HepG2 (cell line): ENCODE measurements around the gene KPNB1. TPM values are rescaled to one million over a fixed set of nuclear protein-coding genes. Genes with fewer than 3 reads are reported as not detected.

Experiments
- CAMTA2 ChIP-seq: sonication (generic); formaldehyde crosslinking; IDR thresholded peaks from 2 replicates; pipeline ENCODE4 v1.4.0; 2020; ENCODE audit warnings: mild to moderate bottlenecking, missing genetic modification reagents, borderline replicate concordance
- KMT2B ChIP-seq: IDR thresholded peaks from 2 replicates; pipeline ENCODE4 v1.6.1; 2016; ENCODE audit warnings: missing genetic modification reagents, missing compliant biosample characterization
- MED13 ChIP-seq: sonication (generic); formaldehyde crosslinking; IDR thresholded peaks from 2 replicates; pipeline ENCODE4 v1.5.0; 2020; ENCODE audit warnings: missing genetic modification reagents
- PHB2 ChIP-seq: fragments of 450-650 bp; IDR thresholded peaks from 2 replicates; pipeline ENCODE4 v1.6.1; 2018; ENCODE audit not compliant: partially characterized antibody
- SMARCE1 ChIP-seq: fragments of 450-650 bp; IDR thresholded peaks from 2 replicates; pipeline ENCODE4 v1.6.1; 2017; ENCODE audit warnings: borderline replicate concordance
- ZNF432 ChIP-seq: sonication (generic); formaldehyde crosslinking; IDR thresholded peaks from 2 replicates; pipeline ENCODE4 v1.5.0; 2020; ENCODE audit warnings: missing genetic modification reagents, mild to moderate bottlenecking, borderline replicate concordance
- ZNF605 ChIP-seq: sonication (generic); formaldehyde crosslinking; IDR thresholded peaks from 2 replicates; pipeline ENCODE4 v1.8.0; 2022; ENCODE audit warnings: mild to moderate bottlenecking, missing genetic modification reagents
- ZNF670 ChIP-seq: sonication (generic); formaldehyde crosslinking; IDR thresholded peaks from 2 replicates; pipeline ENCODE4 v1.8.0; 2022; ENCODE audit warnings: mild to moderate bottlenecking, missing genetic modification reagents, borderline replicate concordance
- ZNF850 ChIP-seq: sonication (generic); formaldehyde crosslinking; conservative IDR thresholded peaks from 2 replicates; pipeline ENCODE4 v1.9.0; 2021; ENCODE audit warnings: mild to moderate bottlenecking, missing genetic modification reagents
- ZSCAN9 ChIP-seq: IDR thresholded peaks from 2 replicates; pipeline ENCODE4 v1.6.1; 2016; ENCODE audit warnings: borderline replicate concordance
- polyA plus RNA-seq, 8 experiments: library from polyadenylated mRNA; depleted of rRNA in 3 of 8; stranded (reverse) in 7 of 8; unstranded in 1 of 8; fragments of >200 nt; fragmentation: Illumina TruSeq in 4 of 8; extraction: Trizol in 4 of 8; gene quantifications; 2 replicates each; pipeline versions ENCODE4 v1.2.1 to v1.2.3, GENCODE V29; 2011 to 2016; ENCODE audit warnings: low read depth in 4 of 8, missing spikeins in 1 of 8, mixed read lengths in 1 of 8; ENCODE audit not compliant: insufficient read depth in 1 of 8
- total RNA-seq, 5 experiments: library from RNA; depleted of rRNA; stranded (reverse); fragments of >200 nt; fragmentation: Illumina TruSeq; extraction: Trizol; gene quantifications; 2 replicates each; pipeline ENCODE4 v1.2.3, GENCODE V29; 2016; ENCODE audit warnings: low read depth in 1 of 5
- TF ChIP-seq, protein P1 (sequence below): sonication (generic); formaldehyde crosslinking; IDR thresholded peaks from 2 replicates; pipeline ENCODE4 v1.9.0; 2021; ENCODE audit warnings: missing genetic modification reagents, mild to moderate bottlenecking, borderline replicate concordance
- TF ChIP-seq, protein P2 (sequence below): IDR thresholded peaks from 2 replicates; pipeline ENCODE4 v1.6.1; 2016; ENCODE audit warnings: low read depth, borderline replicate concordance
- TF ChIP-seq, protein P3 (sequence below): sonication (generic); formaldehyde crosslinking; IDR thresholded peaks from 2 replicates; pipeline ENCODE4 v1.4.0; 2020; ENCODE audit warnings: mild to moderate bottlenecking, missing genetic modification reagents

The KPNB1 gene
- total and polyA plus RNA-seq, 2 of the 13 experiments (the other 11 are each of a cell fraction or from before 2014, with no cell fraction given), result 164 to 424 TPM

- TF ChIP-seq, protein P1, sequence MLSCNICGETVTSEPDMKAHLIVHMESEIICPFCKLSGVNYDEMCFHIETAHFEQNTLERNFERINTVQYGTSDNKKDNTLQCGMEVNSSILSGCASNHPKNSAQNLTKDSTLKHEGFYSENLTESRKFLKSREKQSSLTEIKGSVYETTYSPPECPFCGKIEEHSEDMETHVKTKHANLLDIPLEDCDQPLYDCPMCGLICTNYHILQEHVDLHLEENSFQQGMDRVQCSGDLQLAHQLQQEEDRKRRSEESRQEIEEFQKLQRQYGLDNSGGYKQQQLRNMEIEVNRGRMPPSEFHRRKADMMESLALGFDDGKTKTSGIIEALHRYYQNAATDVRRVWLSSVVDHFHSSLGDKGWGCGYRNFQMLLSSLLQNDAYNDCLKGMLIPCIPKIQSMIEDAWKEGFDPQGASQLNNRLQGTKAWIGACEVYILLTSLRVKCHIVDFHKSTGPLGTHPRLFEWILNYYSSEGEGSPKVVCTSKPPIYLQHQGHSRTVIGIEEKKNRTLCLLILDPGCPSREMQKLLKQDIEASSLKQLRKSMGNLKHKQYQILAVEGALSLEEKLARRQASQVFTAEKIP (CRISPR knock-in tag), result no peak
- TF ChIP-seq ZNF850 (CRISPR knock-in tag) (no peak), ZNF432 (CRISPR knock-in tag) (no peak), CAMTA2 (CRISPR knock-in tag) (no peak), ZNF670 (CRISPR knock-in tag) (no peak), PHB2 (no peak), KMT2B (no peak), SMARCE1 (no peak), ZNF605 (CRISPR knock-in tag) (no peak), ZSCAN9 (CRISPR knock-in tag) (no peak), MED13 (CRISPR knock-in tag) (no peak)
- TF ChIP-seq, protein P2, sequence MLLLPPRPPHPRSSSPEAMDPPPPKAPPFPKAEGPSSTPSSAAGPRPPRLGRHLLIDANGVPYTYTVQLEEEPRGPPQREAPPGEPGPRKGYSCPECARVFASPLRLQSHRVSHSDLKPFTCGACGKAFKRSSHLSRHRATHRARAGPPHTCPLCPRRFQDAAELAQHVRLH, result no peak
- TF ChIP-seq, protein P3, sequence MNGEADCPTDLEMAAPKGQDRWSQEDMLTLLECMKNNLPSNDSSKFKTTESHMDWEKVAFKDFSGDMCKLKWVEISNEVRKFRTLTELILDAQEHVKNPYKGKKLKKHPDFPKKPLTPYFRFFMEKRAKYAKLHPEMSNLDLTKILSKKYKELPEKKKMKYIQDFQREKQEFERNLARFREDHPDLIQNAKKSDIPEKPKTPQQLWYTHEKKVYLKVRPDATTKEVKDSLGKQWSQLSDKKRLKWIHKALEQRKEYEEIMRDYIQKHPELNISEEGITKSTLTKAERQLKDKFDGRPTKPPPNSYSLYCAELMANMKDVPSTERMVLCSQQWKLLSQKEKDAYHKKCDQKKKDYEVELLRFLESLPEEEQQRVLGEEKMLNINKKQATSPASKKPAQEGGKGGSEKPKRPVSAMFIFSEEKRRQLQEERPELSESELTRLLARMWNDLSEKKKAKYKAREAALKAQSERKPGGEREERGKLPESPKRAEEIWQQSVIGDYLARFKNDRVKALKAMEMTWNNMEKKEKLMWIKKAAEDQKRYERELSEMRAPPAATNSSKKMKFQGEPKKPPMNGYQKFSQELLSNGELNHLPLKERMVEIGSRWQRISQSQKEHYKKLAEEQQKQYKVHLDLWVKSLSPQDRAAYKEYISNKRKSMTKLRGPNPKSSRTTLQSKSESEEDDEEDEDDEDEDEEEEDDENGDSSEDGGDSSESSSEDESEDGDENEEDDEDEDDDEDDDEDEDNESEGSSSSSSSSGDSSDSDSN, result no peak
Measured at GRCh38 chr17:47698749-47699535, 49.2 kb downstream of the KPNB1 start (continued).
